GM12892 (cell line): Measurements from ENCODE around the gene KRTAP10-1.

Experiments used
- POLR2A ChIP-seq: IDR thresholded peaks from 2 replicates; pipeline ENCODE4 v1.6.1; 2011; ENCODE audit warnings: low read depth, low read length, control low read depth
- POLR2AphosphoS5 ChIP-seq: IDR thresholded peaks from 2 replicates; pipeline ENCODE4 v1.6.1; 2011; ENCODE audit warnings: low read depth, low read length, control low read depth

GRCh38 chr21:44571844-44572782, 32.1 kb upstream of the KRTAP10-1 start:
- no peak for TF ChIP-seq POLR2A
- no peak for TF ChIP-seq POLR2AphosphoS5
